ENCODE results near the gene OAS3. TPM values are rescaled to one million over a fixed set of nuclear protein-coding genes. Genes with fewer than 3 reads are reported as not detected.

Gene OAS3
- total RNA-seq, 1 experiment from 2014 or later = 29.5 TPM

DNA sequence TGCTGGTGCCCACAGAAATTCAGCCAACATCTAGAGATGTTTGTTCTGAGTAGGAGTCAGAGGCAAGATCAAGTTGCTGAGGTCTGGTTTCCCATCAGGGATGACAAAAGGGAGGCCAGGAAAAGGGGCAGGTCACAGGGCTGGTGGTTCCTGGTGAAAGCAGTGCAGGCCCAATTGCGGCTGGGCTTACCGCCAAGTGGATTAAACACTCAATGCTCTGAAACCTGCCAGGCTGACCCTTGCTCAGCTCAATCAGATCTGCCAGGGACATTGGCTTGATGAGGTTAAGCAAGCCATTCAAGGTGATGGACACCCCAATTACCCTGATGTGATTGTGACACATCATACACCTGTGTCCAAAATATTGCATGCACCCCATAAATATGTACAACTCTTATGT lies 37.0 kb upstream of the OAS3 start:
- RAD21 ChIA-PET (ENCODE audit: low non-redundant PET in 1 of 2, low total read pairs in 2 of 2, uncharacterized antibody in 2 of 2, unreplicated experiment in 2 of 2) = no interaction called here
- ATAC-seq = no peak

More for the DNA sequence above, 37.0 kb upstream of the OAS3 start:
- TF ChIP-seq, protein P1, sequence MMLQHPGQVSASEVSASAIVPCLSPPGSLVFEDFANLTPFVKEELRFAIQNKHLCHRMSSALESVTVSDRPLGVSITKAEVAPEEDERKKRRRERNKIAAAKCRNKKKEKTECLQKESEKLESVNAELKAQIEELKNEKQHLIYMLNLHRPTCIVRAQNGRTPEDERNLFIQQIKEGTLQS (IDR thresholded peaks at IDR 0.05) = no peak
- TF ChIP-seq CTCF (IDR thresholded peaks at IDR 0.05 in 2 of 3, conservative IDR thresholded peaks at IDR 0.05 in 1 of 3; ENCODE audit: borderline replicate concordance in 1 of 3, insufficient read depth in 1 of 3, low read depth in 2 of 3, low read length in 2 of 3) (no peak), SRF (IDR thresholded peaks at IDR 0.05; ENCODE audit: low read depth) (no peak), RAD21 (IDR thresholded peaks at IDR 0.05; ENCODE audit: low read depth) (no peak), EZH2phosphoT487 (IDR thresholded peaks at IDR 0.05; ENCODE audit: borderline replicate concordance) (no peak), EGR1 (IDR thresholded peaks at IDR 0.05; ENCODE audit: low read depth) (no peak), CBX3 (IDR thresholded peaks at IDR 0.05; ENCODE audit: low read depth) (no peak), JUND (IDR thresholded peaks at IDR 0.05) (no peak), POLR2A (IDR thresholded peaks at IDR 0.05; ENCODE audit: borderline replicate concordance, extremely low read depth, insufficient read depth, insufficient read length) (no peak), TCF7L2 (IDR thresholded peaks at IDR 0.05; ENCODE audit: borderline replicate concordance, extremely low read depth, insufficient read depth, insufficient read length) (no peak), SP1 (IDR thresholded peaks at IDR 0.05; ENCODE audit: low read depth) (no peak), ZNF274 (IDR thresholded peaks at IDR 0.05; ENCODE audit: low read depth, low read length) (no peak), YY1 (IDR thresholded peaks at IDR 0.05; ENCODE audit: extremely low read depth, insufficient replicate concordance, low read depth, low read length) (no peak), POLR2AphosphoS5 (IDR thresholded peaks at IDR 0.05; ENCODE audit: low read depth, low read length) (no peak), FOSL1 (IDR thresholded peaks at IDR 0.05; ENCODE audit: low read depth) (no peak), REST (IDR thresholded peaks at IDR 0.05; ENCODE audit: low read depth) (no peak), EZH2 (IDR thresholded peaks at IDR 0.05) (no peak)
- TF ChIP-seq, protein P2, sequence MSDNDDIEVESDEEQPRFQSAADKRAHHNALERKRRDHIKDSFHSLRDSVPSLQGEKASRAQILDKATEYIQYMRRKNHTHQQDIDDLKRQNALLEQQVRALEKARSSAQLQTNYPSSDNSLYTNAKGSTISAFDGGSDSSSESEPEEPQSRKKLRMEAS (IDR thresholded peaks at IDR 0.05) = no peak
- Histone ChIP-seq H3K27ac (ENCODE audit: low read depth, low read length) (no peak overlapping the region), H3K4me2 (ENCODE audit: low read length) (no peak overlapping the region), H3K4me1 (ENCODE audit: control insufficient read depth in 1 of 2, insufficient read depth in 2 of 2, low read length in 2 of 2) (0 out of 4 replicates have a peak, but pooled peaks cover 0 to 5% of the 10 kb centered on the region in 2 experiments), H3K9me3 (ENCODE audit: control insufficient read depth in 1 of 2, insufficient read depth in 1 of 2, low read depth in 1 of 2, low read length in 2 of 2) (no peaks in the 10 kb centered on the region), H3K9me2 (ENCODE audit: insufficient read depth) (no peaks in the 10 kb centered on the region), H3K79me2 (ENCODE audit: insufficient read depth, low read length) (no peaks in the 10 kb centered on the region), H4K20me1 (ENCODE audit: insufficient read depth) (no peaks in the 10 kb centered on the region), H3K4me3 (replicated peaks in 1 of 2; ENCODE audit: low read depth in 1 of 2, low read length in 2 of 2) (no peak overlapping the region), H3K9ac (ENCODE audit: low read length) (no peak overlapping the region), H3K27me3 (ENCODE audit: insufficient read depth, low read length) (peaks cover 27% of the 10 kb centered on the region), H3K36me3 (ENCODE audit: control insufficient read depth in 1 of 2, insufficient read depth in 2 of 2, low read length in 2 of 2) (no peaks in the 10 kb centered on the region), H2AFZ (ENCODE audit: low read depth, low read length, poor library complexity, severe bottlenecking) (no peak overlapping the region)
- intact Hi-C loops (cut with micrococcal nuclease) = no loop called here
- POLR2A ChIA-PET = no interaction called here
- DNase-seq (ENCODE audit: low read depth, low spot score) = no peak
- BruUV-seq (replicated peaks) = no TSS peak
- CTCF ChIA-PET = interaction anchor here (1.1 to 1.4 kb wide), 2 partner anchors 37 to 92 kb away, joined by 4 to 6 read pairs; partner anchors contain the start of gene OAS3
